Measurements from ENCODE around the gene RANBP17.
"Not testable (repeated sequence)": the region's sequence is repeated elsewhere in the genome, so short reads cannot be mapped to it uniquely, and the experiment has no call there.

RANBP17 gene

DNA sequence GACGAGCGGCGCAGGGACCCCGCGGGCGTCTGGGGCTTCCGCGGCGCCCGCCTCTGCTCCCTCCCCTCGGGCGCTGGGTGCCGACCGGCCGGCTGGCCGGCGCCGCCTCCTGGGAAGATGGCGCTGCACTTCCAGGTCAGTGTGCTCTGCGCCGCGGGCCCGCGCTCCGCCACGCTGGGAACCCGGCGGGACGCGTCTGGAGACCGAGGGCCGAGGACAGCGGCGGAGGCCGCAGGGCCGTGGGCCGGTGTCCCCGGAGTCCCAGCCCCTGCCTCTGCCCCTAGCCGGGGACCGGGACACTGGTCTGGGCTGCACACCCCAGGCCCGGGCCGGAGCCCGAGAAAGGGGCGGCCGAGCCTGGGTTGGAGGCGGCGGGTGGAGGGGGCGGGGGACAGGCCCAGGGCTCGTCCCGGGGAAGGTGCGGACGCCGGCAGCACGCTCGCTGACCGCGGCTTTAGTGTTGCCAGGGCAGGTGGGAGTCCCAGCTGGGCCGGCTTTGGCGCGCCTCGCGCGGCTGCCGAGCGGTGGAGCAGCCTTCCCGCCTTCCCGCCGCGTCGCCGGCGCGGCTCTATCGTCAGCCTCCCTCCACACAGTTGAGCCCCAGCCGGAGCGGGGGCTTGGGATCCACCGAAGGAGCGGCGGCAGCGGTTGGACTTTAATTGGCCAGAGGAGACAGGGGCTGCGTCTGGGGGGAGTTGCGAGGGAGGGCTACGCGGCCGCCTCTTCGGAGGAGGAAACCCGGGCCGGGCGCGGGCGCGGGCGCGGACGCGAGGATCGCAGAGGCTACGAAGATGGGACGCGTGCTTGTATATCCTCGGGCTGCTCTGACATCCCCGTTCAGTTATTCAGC is at the start of gene RANBP17:
TSS of gene RANBP17 (plus strand) at position 102 of the 850 bp plus-strand sequence.
- peak; percentile 65 for DNase-seq

DNA sequence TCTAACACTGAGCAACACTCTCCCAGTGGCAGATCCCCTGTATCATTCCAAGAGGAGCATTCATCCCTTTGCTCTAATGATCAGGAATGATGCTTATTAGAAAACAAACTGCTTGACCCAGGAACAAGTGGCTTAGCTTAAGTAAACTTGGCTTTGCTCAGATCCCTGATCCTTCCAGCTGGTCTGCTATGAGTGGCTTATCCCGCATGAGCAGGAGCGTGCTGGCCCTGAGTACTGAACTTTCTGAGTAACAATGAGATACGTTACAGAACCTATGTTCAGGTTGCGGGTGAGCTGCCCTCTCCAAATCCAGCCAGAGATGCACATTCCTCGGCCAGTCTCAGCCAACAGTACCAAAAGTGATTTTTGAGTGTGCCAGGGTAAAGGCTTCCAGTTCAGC is 48.6 kb upstream of the RANBP17 start:
- no peak for DNase-seq

GRCh38 chr5:170817195-170817594 is 44.6 kb upstream of the RANBP17 start:
- DNase-seq = no peak

DNA sequence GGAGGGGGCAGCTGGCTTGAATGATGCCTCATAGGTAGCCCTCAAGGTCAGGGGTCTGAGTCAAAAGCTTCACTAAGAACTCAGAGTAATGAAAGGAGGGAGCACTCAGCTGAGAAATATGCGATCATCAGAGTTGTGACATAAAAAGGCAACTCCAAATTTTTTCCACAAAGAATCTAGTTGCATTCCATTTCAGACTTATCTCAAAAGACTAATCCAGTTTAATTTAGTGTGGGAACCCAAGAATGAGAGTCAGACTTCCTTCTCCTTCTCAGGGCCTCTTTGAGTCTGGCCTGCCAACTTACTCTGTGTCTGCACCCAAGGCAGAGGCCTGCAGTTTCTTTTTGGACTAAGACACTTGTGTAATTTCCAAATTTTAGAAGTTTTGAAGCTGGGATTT is 43.6 kb upstream of the RANBP17 start:
- DNase-seq = no peak

- DNase-seq = no peak
Measured at GRCh38 chr5:170819824-170820223, 42.0 kb upstream of the RANBP17 start.

- no peak for DNase-seq
Measured at GRCh38 chr5:170821257-170821800, 40.5 kb upstream of the RANBP17 start.

GRCh38 chr5:170826117-170826516 is 35.7 kb upstream of the RANBP17 start:
- DNase-seq = no peak

DNA sequence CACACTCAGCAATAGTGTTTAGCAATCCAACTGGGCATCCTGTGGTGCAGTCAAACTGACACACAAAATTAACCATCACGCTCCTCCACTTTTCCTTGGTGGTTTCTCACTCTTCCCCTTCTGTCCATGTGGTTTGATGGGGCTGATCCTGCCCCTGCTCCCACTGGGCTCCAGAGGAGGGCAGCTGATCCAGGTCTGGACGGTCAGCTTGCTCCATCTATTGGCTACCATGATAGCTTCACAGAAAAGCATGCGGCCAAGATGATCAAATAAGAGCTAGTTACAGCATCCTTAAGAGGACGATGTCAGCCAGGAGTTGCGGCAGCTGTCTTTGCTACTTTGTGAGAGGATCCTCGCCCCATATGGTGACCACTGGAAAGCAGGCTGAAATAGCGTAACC is 29.6 kb upstream of the RANBP17 start:
- DNase-seq = no peak

- DNase-seq = not testable (repeated sequence)
Measured at GRCh38 chr5:170833981-170834380, 27.8 kb upstream of the RANBP17 start.

DNA sequence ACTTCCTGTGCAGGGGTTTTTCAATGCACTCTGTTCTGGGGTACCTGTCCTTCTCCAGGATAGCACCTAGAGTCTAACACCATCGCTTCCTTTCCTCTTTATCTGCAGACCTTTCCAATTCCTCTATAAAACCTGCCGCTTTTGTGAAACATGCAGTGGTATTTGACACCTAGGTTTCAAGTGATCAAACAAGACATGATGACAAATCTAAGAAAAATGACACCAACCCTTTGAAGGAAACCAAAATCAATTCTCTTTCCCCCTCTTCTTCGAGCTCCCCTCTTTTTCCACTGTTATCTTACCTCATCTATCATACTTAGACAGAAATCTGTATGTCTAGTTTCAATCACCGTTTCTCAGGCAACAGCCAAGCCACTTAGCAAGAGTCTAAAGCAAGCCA is 25.6 kb upstream of the RANBP17 start:
- no peak for DNase-seq

- no peak for DNase-seq
Measured at GRCh38 chr5:170843870-170844269, 17.9 kb upstream of the RANBP17 start.

DNA sequence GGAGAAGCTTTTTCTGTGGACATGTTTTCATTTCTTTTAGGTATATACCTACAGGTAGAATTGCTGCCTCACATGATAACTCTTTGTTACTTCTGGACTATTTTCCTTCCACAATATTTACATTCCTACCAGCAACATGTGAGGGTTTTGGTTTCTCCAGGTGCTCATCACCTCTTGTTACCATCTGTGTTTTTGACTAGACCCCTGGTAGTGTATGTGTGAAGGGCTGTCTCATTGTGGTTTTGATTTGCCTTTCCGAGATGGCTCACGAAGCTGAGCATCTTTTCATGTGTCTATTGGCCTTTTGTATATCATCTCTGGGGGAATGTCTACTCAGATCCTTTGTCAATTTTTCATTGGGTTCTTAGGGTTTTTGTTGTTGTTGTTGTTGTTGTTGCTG is 17.2 kb upstream of the RANBP17 start:
- DNase-seq = no peak

DNA sequence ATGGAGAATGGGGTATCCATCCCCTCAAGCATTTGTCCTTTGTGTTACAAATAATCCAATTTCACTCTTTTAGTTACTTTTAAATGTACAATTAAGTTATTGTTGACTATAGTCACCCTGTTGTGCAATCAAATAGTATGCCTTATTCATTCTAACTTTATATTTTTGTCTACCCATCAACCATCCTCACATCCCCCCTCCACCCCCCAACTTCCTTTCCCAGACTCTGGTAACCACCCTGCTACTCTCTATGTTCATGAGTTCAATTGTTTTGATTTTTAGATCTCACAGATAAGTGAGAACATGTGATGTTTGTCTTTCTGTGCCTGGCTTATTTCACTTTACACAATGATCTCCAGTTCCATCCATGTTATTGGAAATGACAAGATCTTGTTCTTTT is 15.4 kb upstream of the RANBP17 start:
- no peak for DNase-seq

- DNase-seq = no peak
Measured at GRCh38 chr5:170846846-170847245, 15.0 kb upstream of the RANBP17 start.

DNA sequence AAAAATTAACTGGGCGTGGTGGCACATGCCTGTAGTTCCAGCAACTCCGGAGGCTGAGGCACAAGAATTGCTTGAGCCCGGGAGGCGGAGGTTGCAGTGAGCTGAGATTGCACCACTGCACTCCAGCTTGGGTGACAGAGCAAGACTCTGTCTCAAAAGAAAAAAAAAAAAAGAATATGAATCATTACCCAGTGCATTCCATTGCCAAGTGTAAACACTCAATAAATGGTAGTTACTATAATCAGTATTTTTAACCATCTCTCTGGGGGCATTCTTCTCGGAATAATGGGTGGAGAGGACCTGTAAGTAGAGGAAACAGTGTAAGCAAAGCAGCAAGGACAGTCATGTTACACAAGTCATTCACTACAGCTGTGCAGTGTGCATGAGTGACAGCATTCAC is 13.8 kb upstream of the RANBP17 start:
- no peak for DNase-seq

- DNase-seq = no peak
Measured at GRCh38 chr5:170849374-170849773, 12.4 kb upstream of the RANBP17 start.

DNA sequence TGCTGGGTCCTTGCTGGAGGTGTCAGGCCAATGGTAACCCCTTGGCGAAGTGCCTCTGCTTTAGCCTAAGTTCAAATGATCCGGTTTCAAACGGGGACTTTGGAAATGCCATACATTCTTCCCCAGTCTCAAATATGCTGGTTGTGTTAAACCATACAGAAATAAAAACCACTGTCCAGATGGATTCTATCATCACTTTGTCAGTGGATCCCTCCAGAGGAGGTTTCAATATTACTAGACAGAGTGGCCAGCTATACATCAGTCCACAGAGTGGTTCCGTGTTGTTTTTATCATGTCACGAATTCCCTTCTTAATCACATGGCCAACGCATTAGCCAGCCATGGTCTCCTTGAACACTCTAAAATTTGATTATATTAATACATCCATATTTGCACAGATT is 7.3 kb upstream of the RANBP17 start:
- DNase-seq = no peak

DNA sequence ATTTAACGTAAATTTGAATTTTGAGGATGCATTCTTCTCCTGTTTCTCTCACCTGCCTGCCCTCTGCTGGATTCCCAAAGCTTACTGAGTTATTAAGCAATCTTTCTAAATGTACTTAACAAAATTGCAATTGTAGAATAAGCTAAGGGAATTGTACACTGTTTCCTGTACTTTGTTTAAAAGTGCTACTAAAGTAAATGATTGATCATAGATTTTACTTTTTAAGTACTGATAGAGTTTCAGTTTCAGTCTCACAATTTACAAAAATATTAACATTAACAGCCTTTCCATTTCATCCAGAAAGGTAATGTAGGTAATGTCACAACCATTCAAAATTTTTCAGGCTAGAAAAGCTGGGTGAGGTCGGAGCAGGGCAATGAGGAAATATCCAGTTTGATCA is 4.8 kb upstream of the RANBP17 start:
- DNase-seq = no peak

- no peak for DNase-seq
Measured at GRCh38 chr5:170860415-170860814, 1.4 kb upstream of the RANBP17 start.

- no peak for DNase-seq
Measured at GRCh38 chr5:170860818-170861666, 776 bp upstream of the RANBP17 start.

DNA sequence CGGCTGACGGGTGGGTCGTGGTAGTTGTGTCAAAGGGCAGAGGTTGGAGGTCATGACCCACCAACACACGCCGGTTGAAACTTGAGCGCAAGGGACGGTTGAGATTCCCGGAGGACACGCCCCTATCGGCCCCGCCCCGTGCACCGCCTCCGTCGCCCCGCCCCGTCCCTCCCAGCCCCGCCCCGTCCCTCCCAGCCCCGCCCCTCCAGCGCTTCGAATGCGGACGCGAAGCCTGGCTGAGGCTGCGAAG is 226 bp upstream of the RANBP17 start:
- DNase-seq = no peak

- no peak for DNase-seq
Measured at GRCh38 chr5:170863646-170864045, 1.8 kb downstream of the RANBP17 start.

DNA sequence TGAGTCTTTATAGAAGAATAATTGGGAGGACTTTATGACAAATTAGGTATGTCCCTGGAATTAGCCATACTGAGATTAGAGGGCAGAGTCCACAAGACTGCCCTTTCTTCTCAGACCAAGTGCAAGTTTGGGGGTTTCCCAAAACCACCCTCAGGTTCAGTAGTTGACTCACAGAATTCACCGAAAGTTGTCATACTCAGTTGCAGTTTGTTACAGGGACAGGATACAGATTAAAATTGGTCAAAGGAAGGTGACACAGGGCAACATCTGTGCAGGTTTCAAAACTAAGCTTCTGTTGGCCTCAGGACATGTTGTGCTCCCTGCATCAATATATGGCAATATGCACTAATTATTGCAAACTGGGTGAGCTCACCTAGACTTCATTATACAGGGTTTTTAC is 3.8 kb downstream of the RANBP17 start:
- DNase-seq = no peak

DNA sequence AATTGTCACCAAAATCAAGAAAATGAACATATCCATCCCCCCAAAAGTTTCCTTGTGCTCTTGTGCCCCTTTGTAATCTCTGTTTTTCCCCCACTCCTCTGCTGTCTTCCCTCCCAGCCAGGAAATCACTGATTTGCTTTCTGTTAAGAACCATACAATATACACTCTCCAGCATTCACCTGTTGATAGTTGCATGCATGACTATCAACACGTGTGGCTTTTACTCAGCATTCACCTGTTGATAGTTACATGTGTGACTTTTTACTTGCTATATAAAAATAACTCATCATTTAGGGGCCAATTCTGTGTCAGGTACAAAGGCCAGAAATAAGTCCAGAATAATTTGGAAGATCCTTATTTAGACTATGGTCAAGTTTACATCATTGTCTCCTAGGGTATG is 6.0 kb downstream of the RANBP17 start:
- no peak for DNase-seq

All from NCI-H446 treated with DMSO at 0.1 percent for 48 hours (cell line).